HFFc6 (cell line): ENCODE measurements around the gene NR1D1. TPM values are rescaled to one million over a fixed set of nuclear protein-coding genes. Genes with fewer than 3 reads are reported as not detected.

ENCODE experiments used
- DNase-seq: peaks from one replicate; pipeline ENCODE4 v3.0.0-alpha.2; 2018
- H3K27ac Mint-ChIP-seq: 2 replicates; pipeline ENCODE4 v1.8.0; 2020; ENCODE audit warnings: mild to moderate bottlenecking, mixed read lengths
- H3K27me3 Mint-ChIP-seq: 2 replicates; pipeline ENCODE4 v1.8.0; 2021; ENCODE audit warnings: mild to moderate bottlenecking, moderate library complexity, mixed read lengths; ENCODE audit not compliant: insufficient read depth
- H3K36me3 Mint-ChIP-seq: 2 replicates; pipeline ENCODE4 v1.8.0; 2021; ENCODE audit warnings: low read depth, mixed read lengths
- H3K4me1 Mint-ChIP-seq: 2 replicates; pipeline ENCODE4 v1.8.0; 2020; ENCODE audit warnings: low read depth, mixed read lengths
- H3K4me3 Mint-ChIP-seq: 2 replicates; pipeline ENCODE4 v1.8.0; 2020; ENCODE audit warnings: mild to moderate bottlenecking, moderate library complexity, mixed read lengths
- H3K9me3 Mint-ChIP-seq: 2 replicates; pipeline ENCODE4 v1.8.0; 2020; ENCODE audit warnings: mild to moderate bottlenecking, mixed read lengths
- CTCF ChIP-seq: fragments of 200-600 bp; sonication (generic); IDR thresholded peaks from 2 replicates; pipeline ENCODE4 v1.5.0; 2021; ENCODE audit warnings: antibody characterized with exemption, mild to moderate bottlenecking
- total RNA-seq, 6 experiments: library from RNA; stranded (reverse); fragmentation: NEBNext Ultra II Directional; extraction: Animal tissue kit (Norgen Biotek cat#: 25700); gene quantifications; 2 replicates in 1 of 6; 3 replicates in 5 of 6; pipeline ENCODE4 v1.2.3, GENCODE V29; 2021

Gene NR1D1
- total RNA-seq, 6 experiments from 2014 or later = 11.2 to 15.8 (median 15.1) TPM

GRCh38 chr17:40110026-40110845, 9.8 kb upstream of the NR1D1 start:
- peak overlapping the region; percentile 99 for H3K27ac Mint-ChIP-seq
- peaks cover 95% of the 10 kb centered on the region for H3K4me1 Mint-ChIP-seq
- peaks cover 3% of the 10 kb centered on the region for H3K27me3 Mint-ChIP-seq
- no peaks in the 10 kb centered on the region for H3K9me3 Mint-ChIP-seq
- no peak for TF ChIP-seq CTCF
- no peak for DNase-seq
- no peaks in the 10 kb centered on the region for H3K36me3 Mint-ChIP-seq
- H3K4me3 Mint-ChIP-seq = peak overlapping the region; percentile 86

GRCh38 chr17:40108970-40109824, 8.8 kb upstream of the NR1D1 start:
- Mint-ChIP-seq H3K27ac (peak overlapping the region; percentile 99), H3K4me3 (no peak overlapping the region), H3K36me3 (no peaks in the 10 kb centered on the region)

GRCh38 chr17:40107522-40108174, 7.3 kb upstream of the NR1D1 start:
- peak overlapping the region; percentile 80 for H3K4me3 Mint-ChIP-seq
- H3K36me3 Mint-ChIP-seq = no peaks in the 10 kb centered on the region
- H3K4me1 Mint-ChIP-seq = peaks cover 81% of the 10 kb centered on the region
- DNase-seq = no peak
- no peak for TF ChIP-seq CTCF
- H3K27me3 Mint-ChIP-seq = peaks cover 9% of the 10 kb centered on the region
- H3K27ac Mint-ChIP-seq = peak overlapping the region; percentile 99
- no peaks in the 10 kb centered on the region for H3K9me3 Mint-ChIP-seq

More at GRCh38 chr17:40108970-40109824, 8.8 kb upstream of the NR1D1 start:
- Mint-ChIP-seq H3K4me1 (peaks cover 95% of the 10 kb centered on the region), H3K9me3 (no peaks in the 10 kb centered on the region), H3K27me3 (peaks cover 6% of the 10 kb centered on the region)
- TF ChIP-seq CTCF = peak; percentile 51
- DNase-seq = no peak

GRCh38 chr17:40106760-40107521, 6.6 kb upstream of the NR1D1 start:
- DNase-seq = no peak
- Mint-ChIP-seq H3K27me3 (peaks cover 9% of the 10 kb centered on the region), H3K4me1 (peaks cover 76% of the 10 kb centered on the region), H3K36me3 (no peaks in the 10 kb centered on the region), H3K9me3 (no peaks in the 10 kb centered on the region), H3K4me3 (peak overlapping the region; percentile 80; the same call in 1 of the 2 replicates), H3K27ac (peak overlapping the region; percentile 99)
- no peak for TF ChIP-seq CTCF
